ENCODE measurements around the gene NFATC2.

The NFATC2 gene

GRCh38 chr20:51398083-51398482 is 144.4 kb downstream of the NFATC2 start:
- DNase-seq (ENCODE audit: low spot score) (peak; percentile 74), ATAC-seq (ENCODE audit: low read depth) (no peak)
- H3K27ac ChIP-seq (ENCODE audit: poor library complexity, severe bottlenecking): no peak overlapping the region
- H3K4me1 ChIP-seq (ENCODE audit: insufficient read depth, poor library complexity, severe bottlenecking): no peaks in the 10 kb centered on the region
- TF ChIP-seq CTCF (IDR thresholded peaks at IDR 0.05; ENCODE audit: poor library complexity, severe bottlenecking): no peak
- H3K36me3 ChIP-seq (ENCODE audit: low read depth): no peaks in the 10 kb centered on the region
- H3K9me3 ChIP-seq (ENCODE audit: severe bottlenecking): no peaks in the 10 kb centered on the region
- no peak overlapping the region for H3K4me3 ChIP-seq (ENCODE audit: severe bottlenecking)
- no peaks in the 10 kb centered on the region for H3K27me3 ChIP-seq (ENCODE audit: insufficient read depth, poor library complexity, severe bottlenecking)

- Histone ChIP-seq H3K4me1 (ENCODE audit: insufficient read depth, poor library complexity, severe bottlenecking) (no peaks in the 10 kb centered on the region), H3K36me3 (ENCODE audit: low read depth) (no peaks in the 10 kb centered on the region), H3K9me3 (ENCODE audit: severe bottlenecking) (no peaks in the 10 kb centered on the region), H3K27me3 (ENCODE audit: insufficient read depth, poor library complexity, severe bottlenecking) (no peaks in the 10 kb centered on the region), H3K4me3 (ENCODE audit: severe bottlenecking) (no peak overlapping the region), H3K27ac (ENCODE audit: poor library complexity, severe bottlenecking) (no peak overlapping the region)
- no peak for TF ChIP-seq CTCF (IDR thresholded peaks at IDR 0.05; ENCODE audit: poor library complexity, severe bottlenecking)
- ATAC-seq (ENCODE audit: low read depth): no peak
- no peak for DNase-seq (ENCODE audit: low spot score)
These were observed 145.4 kb downstream of the NFATC2 start for GRCh38 chr20:51397137-51397536.

GRCh38 chr20:51396365-51396909 is 146.1 kb downstream of the NFATC2 start:
- Histone ChIP-seq H3K9me3 (ENCODE audit: severe bottlenecking) (no peaks in the 10 kb centered on the region), H3K27me3 (ENCODE audit: insufficient read depth, poor library complexity, severe bottlenecking) (no peaks in the 10 kb centered on the region), H3K4me1 (ENCODE audit: insufficient read depth, poor library complexity, severe bottlenecking) (no peaks in the 10 kb centered on the region), H3K36me3 (ENCODE audit: low read depth) (no peaks in the 10 kb centered on the region), H3K4me3 (ENCODE audit: severe bottlenecking) (no peak overlapping the region), H3K27ac (ENCODE audit: poor library complexity, severe bottlenecking) (no peak overlapping the region)
- ATAC-seq (ENCODE audit: low read depth): no peak
- TF ChIP-seq CTCF (IDR thresholded peaks at IDR 0.05; ENCODE audit: poor library complexity, severe bottlenecking): no peak
- DNase-seq (ENCODE audit: low spot score): peak; percentile 49

- no peaks in the 10 kb centered on the region for H3K36me3 ChIP-seq (ENCODE audit: low read depth)
- H3K27me3 ChIP-seq (ENCODE audit: insufficient read depth, poor library complexity, severe bottlenecking): no peaks in the 10 kb centered on the region
- H3K4me3 ChIP-seq (ENCODE audit: severe bottlenecking): no peak overlapping the region
- DNase-seq (ENCODE audit: low spot score) (no peak), ATAC-seq (ENCODE audit: low read depth) (no peak)
- no peak for TF ChIP-seq CTCF (IDR thresholded peaks at IDR 0.05; ENCODE audit: poor library complexity, severe bottlenecking)
- no peaks in the 10 kb centered on the region for H3K9me3 ChIP-seq (ENCODE audit: severe bottlenecking)
- H3K27ac ChIP-seq (ENCODE audit: poor library complexity, severe bottlenecking): no peak overlapping the region
- H3K4me1 ChIP-seq (ENCODE audit: insufficient read depth, poor library complexity, severe bottlenecking): no peaks in the 10 kb centered on the region
These were observed 147.8 kb downstream of the NFATC2 start for GRCh38 chr20:51394706-51395105.

- TF ChIP-seq CTCF (IDR thresholded peaks at IDR 0.05; ENCODE audit: poor library complexity, severe bottlenecking): no peak
- H3K27ac ChIP-seq (ENCODE audit: poor library complexity, severe bottlenecking): no peak overlapping the region
- no peaks in the 10 kb centered on the region for H3K36me3 ChIP-seq (ENCODE audit: low read depth)
- H3K9me3 ChIP-seq (ENCODE audit: severe bottlenecking): no peaks in the 10 kb centered on the region
- DNase-seq (ENCODE audit: low spot score) (no peak), ATAC-seq (ENCODE audit: low read depth) (no peak)
- peaks cover 9% of the 10 kb centered on the region for H3K4me1 ChIP-seq (ENCODE audit: insufficient read depth, poor library complexity, severe bottlenecking)
- H3K27me3 ChIP-seq (ENCODE audit: insufficient read depth, poor library complexity, severe bottlenecking): no peaks in the 10 kb centered on the region
- H3K4me3 ChIP-seq (ENCODE audit: severe bottlenecking): no peak overlapping the region
These were observed 148.9 kb downstream of the NFATC2 start for GRCh38 chr20:51393571-51393970.

Data from RWPE2 (cell line).